Testis (tissue), 3 donors: ENCODE results near the gene DDHD1. TPM values are rescaled to one million over a fixed set of nuclear protein-coding genes. Genes with fewer than 3 reads are reported as not detected.

Source experiments
- DNase-seq: peaks from one replicate; pipeline ENCODE4 v3.0.0-alpha.2; 2019
- H3K27ac ChIP-seq, 2 donors: fragments of 200-600 bp; sonication (generic); one replicate each; pipeline ENCODE4 v1.5.1; 2019
- H3K27me3 ChIP-seq: fragments of 200-600 bp; sonication (generic); one replicate; pipeline ENCODE4 v1.5.1; 2019
- H3K36me3 ChIP-seq: fragments of 200-600 bp; sonication (generic); one replicate; pipeline ENCODE4 v1.5.1; 2017; ENCODE audit warnings: low read depth; ENCODE audit errors: missing control alignments
- H3K4me1 ChIP-seq: fragments of 200-600 bp; sonication (generic); one replicate; pipeline ENCODE4 v1.5.1; 2019
- H3K4me3 ChIP-seq, 2 donors: fragments of 200-600 bp; sonication (generic); one replicate each; pipeline ENCODE4 v1.5.1; 2017 to 2019
- H3K9me3 ChIP-seq: fragments of 200-600 bp; sonication (generic); one replicate; pipeline ENCODE4 v1.5.1; 2017
- POLR2A ChIP-seq: fragments of 450-650 bp; IDR thresholded peaks from one replicate; pipeline ENCODE4 v1.6.1; 2017; ENCODE audit warnings: antibody characterized with exemption, mild to moderate bottlenecking, moderate library complexity
- WGBS, 2 donors: methylation state at CpG; one replicate each; pipeline ENCODE4 v1.1.5; 2018; 5-methylcytosine and 5-hydroxymethylcytosine counted together
- intact Hi-C: fragments of 100-400 bp; cut with DNase I; formaldehyde crosslinking; loops from one replicate; pipeline ENCODE4 v1.15.1; 2023; ENCODE audit warnings: low total_unique reads
- polyA plus RNA-seq: library from polyadenylated mRNA; stranded (reverse); fragments of 350-450 nt; fragmentation: Illumina TruSeq; extraction: RNeasy Lipid Tissue Mini Kit (QIAGEN cat#74804); gene quantifications from one replicate; pipeline ENCODE4 v1.2.3, GENCODE V29; 2014; ENCODE audit warnings: low read depth, low replicate concordance; ENCODE audit not compliant: insufficient read depth
- total RNA-seq, 2 donors: library from RNA; depleted of rRNA; stranded (reverse); fragments of >200 nt; gene quantifications; one replicate each; pipeline ENCODE4 v1.2.3, GENCODE V29; 2016
- TF ChIP-seq, protein P1 (sequence below), 3 experiments: fragments of 450-650 bp in 2 of 3; fragments of 200-600 bp in 1 of 3; sonication (generic) in 1 of 3; IDR thresholded peaks; one replicate each; pipeline ENCODE4 v1.5.1; 2016 to 2019; ENCODE audit warnings: antibody characterized with exemption in 3 of 3, mild to moderate bottlenecking in 2 of 3, moderate library complexity in 1 of 3

DDHD1 gene
- total and polyA plus RNA-seq, 3 donors from 2014 or later, result 41.6 to 76.2 (median 72.7) TPM

DNA sequence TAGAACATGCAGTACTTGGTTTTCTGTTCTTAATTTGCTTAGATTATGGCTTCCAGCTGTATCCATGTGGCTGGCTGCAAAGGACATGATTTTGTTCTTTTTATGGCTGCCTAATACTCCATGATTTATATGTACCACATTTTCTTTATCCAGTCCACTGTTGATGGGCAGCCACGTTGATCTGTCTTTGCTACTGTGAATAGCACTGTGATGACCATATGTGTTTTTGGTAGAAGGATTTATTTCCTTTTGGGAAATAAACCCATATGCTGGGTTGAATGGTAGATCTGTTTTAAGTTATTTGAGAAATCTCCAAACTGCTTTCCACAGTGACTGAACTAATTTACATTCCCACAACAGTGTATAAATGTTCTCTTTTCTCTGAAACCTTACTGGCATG lies 116.1 kb downstream of the DDHD1 start:
- peaks cover 12% of the 10 kb centered on the region for H3K4me1 ChIP-seq
- H3K36me3 ChIP-seq, result no peaks in the 10 kb centered on the region
- WGBS, 2 donors, result 89 to 94% methylated on average over 1 of the region's 1 CpG
- no peaks in the 10 kb centered on the region for H3K9me3 ChIP-seq
- H3K4me3 ChIP-seq, result no peak overlapping the region
- DNase-seq, result no peak
- H3K27me3 ChIP-seq, result no peaks in the 10 kb centered on the region
- no peak for TF ChIP-seq POLR2A
- TF ChIP-seq, protein P1, sequence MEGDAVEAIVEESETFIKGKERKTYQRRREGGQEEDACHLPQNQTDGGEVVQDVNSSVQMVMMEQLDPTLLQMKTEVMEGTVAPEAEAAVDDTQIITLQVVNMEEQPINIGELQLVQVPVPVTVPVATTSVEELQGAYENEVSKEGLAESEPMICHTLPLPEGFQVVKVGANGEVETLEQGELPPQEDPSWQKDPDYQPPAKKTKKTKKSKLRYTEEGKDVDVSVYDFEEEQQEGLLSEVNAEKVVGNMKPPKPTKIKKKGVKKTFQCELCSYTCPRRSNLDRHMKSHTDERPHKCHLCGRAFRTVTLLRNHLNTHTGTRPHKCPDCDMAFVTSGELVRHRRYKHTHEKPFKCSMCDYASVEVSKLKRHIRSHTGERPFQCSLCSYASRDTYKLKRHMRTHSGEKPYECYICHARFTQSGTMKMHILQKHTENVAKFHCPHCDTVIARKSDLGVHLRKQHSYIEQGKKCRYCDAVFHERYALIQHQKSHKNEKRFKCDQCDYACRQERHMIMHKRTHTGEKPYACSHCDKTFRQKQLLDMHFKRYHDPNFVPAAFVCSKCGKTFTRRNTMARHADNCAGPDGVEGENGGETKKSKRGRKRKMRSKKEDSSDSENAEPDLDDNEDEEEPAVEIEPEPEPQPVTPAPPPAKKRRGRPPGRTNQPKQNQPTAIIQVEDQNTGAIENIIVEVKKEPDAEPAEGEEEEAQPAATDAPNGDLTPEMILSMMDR (IDR thresholded peaks at IDR 0.05), result no peak
- intact Hi-C loops, result no loop called here
- H3K27ac ChIP-seq, result no peak overlapping the region

DNA sequence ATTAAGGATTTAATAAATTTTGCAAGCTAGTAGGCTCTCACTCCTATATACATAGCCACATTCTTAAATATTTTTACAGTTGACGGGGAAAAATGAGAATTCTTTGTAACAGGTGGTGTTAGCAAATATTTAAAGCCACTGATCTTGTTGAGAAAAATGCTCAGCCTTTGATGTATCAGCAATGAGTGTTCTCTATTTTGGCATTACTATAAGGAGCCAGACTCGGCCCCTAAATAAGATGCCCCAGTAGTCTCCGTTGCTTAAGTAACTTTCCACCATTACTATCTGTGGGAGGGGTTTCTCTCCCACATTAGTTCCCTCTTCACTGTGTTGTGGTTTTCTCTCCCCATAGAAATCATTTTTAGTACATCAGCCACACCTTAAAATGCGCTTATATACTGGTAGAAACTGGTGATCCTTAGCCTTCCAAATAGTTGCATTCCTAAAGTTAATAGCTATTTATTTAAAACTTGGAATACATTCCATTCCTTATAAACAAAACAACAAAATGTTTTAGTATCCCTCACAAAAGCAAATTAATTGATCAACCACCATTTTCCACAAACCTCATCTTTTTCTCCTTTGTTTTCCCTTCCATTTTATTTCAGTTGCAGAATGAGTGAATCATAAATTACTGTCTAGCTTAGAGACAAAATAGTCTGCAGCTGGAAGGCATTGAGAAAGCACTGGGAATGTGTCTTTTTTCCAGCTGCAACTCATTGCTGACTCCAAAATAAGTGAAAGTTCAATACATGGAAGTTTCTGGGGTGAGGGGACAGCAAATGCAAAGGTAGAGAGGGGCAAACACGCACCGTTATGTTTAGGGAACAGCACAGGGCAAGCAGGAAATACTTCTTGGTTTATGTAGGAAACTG lies 117.5 kb downstream of the DDHD1 start:
- no peak overlapping the region for H3K27ac ChIP-seq
- no peak overlapping the region for H3K4me3 ChIP-seq
- TF ChIP-seq POLR2A, result no peak
- TF ChIP-seq, protein P1 (IDR thresholded peaks at IDR 0.05), result no peak
- peaks cover 17% of the 10 kb centered on the region for H3K4me1 ChIP-seq
- H3K36me3 ChIP-seq, result no peaks in the 10 kb centered on the region
- 89 to 91% methylated on average over 6 of the region's 6 CpGs for WGBS, 2 donors
- no peak for DNase-seq
- intact Hi-C loops, result no loop called here
- no peaks in the 10 kb centered on the region for H3K27me3 ChIP-seq
- no peaks in the 10 kb centered on the region for H3K9me3 ChIP-seq

DNA sequence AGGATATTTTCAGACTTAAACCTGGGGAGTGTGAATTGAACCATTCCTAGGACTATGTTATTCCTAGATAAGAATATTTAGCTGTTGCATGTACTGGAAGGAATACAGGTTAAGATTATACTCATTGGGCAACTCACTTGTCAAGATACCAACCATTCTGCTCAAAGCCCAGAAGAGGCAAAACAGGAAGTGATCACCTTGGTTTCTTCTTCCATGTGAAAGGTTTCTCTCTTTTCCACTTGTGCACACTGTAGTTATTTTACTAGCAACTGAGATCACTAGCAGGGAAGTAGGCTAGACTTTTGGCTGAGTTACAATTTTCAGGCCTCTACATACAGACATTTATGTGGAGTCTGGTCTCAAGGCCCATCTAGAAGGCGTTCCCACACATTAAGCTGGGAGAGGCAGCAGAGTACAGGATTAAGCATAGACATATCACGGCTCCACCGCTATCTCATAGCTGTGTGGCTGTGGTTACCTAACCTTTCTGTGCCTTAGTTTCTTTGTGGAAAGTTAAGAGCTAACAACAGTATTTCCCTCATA lies 118.4 kb downstream of the DDHD1 start:
- Histone ChIP-seq H3K9me3 (no peaks in the 10 kb centered on the region), H3K4me3 (no peak overlapping the region), H3K27me3 (no peaks in the 10 kb centered on the region), H3K36me3 (no peaks in the 10 kb centered on the region), H3K27ac (no peak overlapping the region), H3K4me1 (peaks cover 17% of the 10 kb centered on the region)
- intact Hi-C loops, result no loop called here
- no peak for TF ChIP-seq POLR2A
- TF ChIP-seq, protein P1 (IDR thresholded peaks at IDR 0.05), result no peak
- 90 to 94% methylated on average over 3 of the region's 3 CpGs for WGBS, 2 donors
- DNase-seq, result no peak

DNA sequence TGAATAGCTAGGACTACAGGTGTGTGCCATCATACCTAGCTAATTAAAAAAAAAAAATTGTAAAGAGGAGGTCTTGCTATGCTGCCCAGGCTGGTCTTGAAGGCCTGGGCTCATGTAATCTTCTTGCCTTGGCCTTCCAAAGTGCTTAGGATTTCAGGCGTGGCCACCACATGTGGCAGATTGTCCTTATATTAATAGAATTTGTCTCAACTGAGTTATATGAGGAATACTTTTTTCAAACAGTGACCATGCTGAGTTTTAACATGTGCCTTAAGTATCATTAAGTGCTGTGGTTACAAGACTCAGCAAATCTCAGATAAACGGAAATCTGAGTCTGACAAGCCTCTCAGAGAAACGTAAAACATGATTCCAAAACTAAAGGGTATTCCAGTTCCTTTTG lies 119.1 kb downstream of the DDHD1 start:
- H3K9me3 ChIP-seq, result no peaks in the 10 kb centered on the region
- DNase-seq, result no peak
- no peak overlapping the region for H3K4me3 ChIP-seq
- no peak for TF ChIP-seq POLR2A
- TF ChIP-seq, protein P1 (IDR thresholded peaks at IDR 0.05), result no peak
- no peak overlapping the region for H3K27ac ChIP-seq
- intact Hi-C loops, result no loop called here
- H3K36me3 ChIP-seq, result no peaks in the 10 kb centered on the region
- peaks cover 17% of the 10 kb centered on the region for H3K4me1 ChIP-seq
- 84 to 91% methylated on average over 3 of the region's 3 CpGs for WGBS, 2 donors
- H3K27me3 ChIP-seq, result no peaks in the 10 kb centered on the region
